ENCODE results near the gene DNASE1L1. TPM values are rescaled to one million over a fixed set of nuclear protein-coding genes. Genes with fewer than 3 reads are reported as not detected.
"Not testable (repeated sequence)": the region's sequence is repeated elsewhere in the genome, so short reads cannot be mapped to it uniquely, and the experiment has no call there.

Gene DNASE1L1
- total RNA-seq, 2 experiments from 2014 or later: 7.9 to 9.0 TPM

DNA sequence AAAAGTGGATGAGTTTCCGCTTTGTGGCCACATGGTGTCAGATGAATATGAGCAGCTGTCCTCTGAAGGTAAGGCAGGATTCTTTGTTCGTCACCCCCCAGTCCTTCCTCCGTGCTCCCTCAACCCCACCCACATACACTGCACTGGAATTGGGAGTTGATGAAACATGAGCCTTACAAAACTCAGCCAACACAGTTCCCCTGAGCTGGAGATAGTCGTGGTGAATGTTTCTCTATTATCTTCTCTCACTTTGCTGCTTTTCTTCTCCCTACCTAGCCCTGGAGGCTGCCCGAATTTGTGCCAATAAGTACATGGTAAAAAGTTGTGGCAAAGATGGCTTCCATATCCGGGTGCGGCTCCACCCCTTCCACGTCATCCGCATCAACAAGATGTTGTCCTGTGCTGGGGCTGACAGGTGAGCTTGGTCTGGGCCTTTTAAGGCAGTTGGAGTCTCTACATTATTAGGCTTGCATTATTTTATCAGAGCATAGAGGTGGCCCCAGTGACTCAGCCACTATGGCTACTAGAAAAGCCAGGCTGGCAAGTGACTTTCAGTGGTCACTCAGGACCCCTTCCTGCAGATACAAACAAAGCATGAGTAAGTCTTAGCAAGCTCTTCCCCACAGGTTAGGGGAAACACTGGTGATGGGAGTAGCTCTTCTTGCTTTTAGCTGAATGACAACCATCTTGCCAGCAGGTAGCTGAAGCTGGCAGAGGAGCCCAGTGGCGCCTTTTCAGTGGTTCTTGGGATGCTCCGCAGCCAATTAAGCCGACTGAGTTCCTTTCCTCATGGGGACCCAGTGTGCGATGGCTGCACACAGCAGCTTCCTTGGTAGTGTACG is 9.3 kb downstream of the DNASE1L1 start:
- peak overlapping the region; percentile 100 for H3K27ac Mint-ChIP-seq
- H3K4me3 Mint-ChIP-seq: peak overlapping the region; percentile 94
- intact Hi-C loops (cut with micrococcal nuclease): loop anchor here (5.0 kb wide), 5 partner anchors 43 to 472 kb away; partner anchors contain the start of genes ARHGAP4, FAM50A, LAGE3 and MECP2
- no peaks in the 10 kb centered on the region for H3K9me3 Mint-ChIP-seq
- peaks cover 11% of the 10 kb centered on the region for H3K4me1 Mint-ChIP-seq (ENCODE audit: low read depth)
- no peaks in the 10 kb centered on the region for H3K27me3 Mint-ChIP-seq (ENCODE audit: low read depth)
- peaks cover 26% of the 10 kb centered on the region for H3K36me3 Mint-ChIP-seq (ENCODE audit: low read depth)
- CTCF ChIA-PET: interaction anchor here (1.1 to 2.8 kb wide), 4 partner anchors 10 to 143 kb away, joined by 3 to 17 read pairs (median 8); partner anchors contain the start of genes DNASE1L1 and SLC10A3
- peak; percentile 38 for DNase-seq

DNA sequence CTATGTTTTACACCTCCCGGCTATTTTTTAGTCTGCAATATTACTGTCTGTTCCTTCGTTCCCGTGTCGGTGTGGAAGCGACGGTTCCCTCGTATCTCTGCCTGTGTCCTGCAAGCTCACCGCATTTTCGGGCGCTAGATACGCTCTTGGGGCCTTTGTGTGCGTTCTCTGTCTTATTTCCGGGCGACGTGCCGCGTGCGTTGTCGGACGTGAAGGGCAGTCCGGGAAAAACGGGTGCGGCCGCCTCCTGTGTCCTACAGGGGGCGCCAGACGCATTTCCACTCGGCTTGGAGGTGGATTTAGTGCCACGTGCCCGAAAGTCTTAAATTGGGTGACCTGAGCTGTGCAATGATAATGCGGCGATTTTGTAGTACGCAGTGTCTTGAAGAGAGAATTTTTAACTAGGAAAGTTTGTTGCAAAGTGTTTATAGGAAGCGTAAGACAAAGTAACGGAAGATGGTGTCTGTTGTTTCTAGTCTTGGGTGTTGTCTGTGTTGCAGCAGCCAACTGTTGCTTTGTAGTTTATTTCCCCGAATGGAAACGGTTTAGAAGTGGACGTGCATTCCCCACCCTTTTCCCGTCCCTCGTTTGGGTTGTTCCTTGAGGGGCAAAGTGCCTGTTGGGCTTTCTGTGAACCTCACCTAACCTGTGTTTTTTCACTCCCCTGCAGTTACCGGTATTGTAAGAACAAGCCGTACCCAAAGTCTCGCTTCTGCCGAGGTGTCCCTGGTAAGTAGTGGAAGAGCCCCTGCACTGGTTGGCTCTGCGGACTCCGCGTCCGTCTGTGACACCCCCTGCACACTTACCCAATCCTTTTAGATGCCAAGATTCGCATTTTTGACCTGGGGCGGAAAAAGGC is 10.2 kb downstream of the DNASE1L1 start:
- Mint-ChIP-seq H3K4me1 (ENCODE audit: low read depth) (peaks cover 11% of the 10 kb centered on the region), H3K27me3 (ENCODE audit: low read depth) (no peaks in the 10 kb centered on the region), H3K36me3 (ENCODE audit: low read depth) (peaks cover 26% of the 10 kb centered on the region), H3K9me3 (no peaks in the 10 kb centered on the region), H3K27ac (peak overlapping the region; percentile 100), H3K4me3 (peak overlapping the region; percentile 94)
- intact Hi-C loops (cut with micrococcal nuclease): loop anchor here (1.0 to 5.0 kb wide), 9 partner anchors 12 to 472 kb away; partner anchors contain the start of genes ARHGAP4, ATP6AP1, FAM50A and LAGE3
- DNase-seq: peak; percentile 90
- CTCF ChIA-PET: interaction anchor here (0.6 to 2.8 kb wide), 5 partner anchors 11 to 135 kb away, joined by 4 to 17 read pairs (median 7); partner anchors contain the start of genes ATP6AP1, DNASE1L1 and SLC10A3

GRCh38 chrX:154397888-154398667 is 11.0 kb downstream of the DNASE1L1 start, which contains the start of gene RPL10:
RPL10 (plus strand) TSS chrX:154398377; CDS start chrX:154398520, 143 bp downstream.
- peaks cover 26% of the 10 kb centered on the region for H3K36me3 Mint-ChIP-seq (ENCODE audit: low read depth)
- intact Hi-C loops (cut with micrococcal nuclease): loop anchor here (1.0 to 5.0 kb wide), 9 partner anchors 13 to 471 kb away; partner anchors contain the start of genes ARHGAP4, ATP6AP1, FAM50A and LAGE3
- H3K27me3 Mint-ChIP-seq (ENCODE audit: low read depth): no peaks in the 10 kb centered on the region
- DNase-seq: peak; percentile 91
- H3K4me3 Mint-ChIP-seq: peak within 1 kb of the TSS; percentile 94
- CTCF ChIA-PET: interaction anchor here (1.8 to 2.8 kb wide), 3 partner anchors 12 to 136 kb away, joined by 5 to 17 read pairs (median 8); partner anchors contain the start of genes DNASE1L1 and SLC10A3
- H3K9me3 Mint-ChIP-seq: no peaks in the 10 kb centered on the region
- peak within 1 kb of the TSS; percentile 100 for H3K27ac Mint-ChIP-seq
- peaks cover 11% of the 10 kb centered on the region for H3K4me1 Mint-ChIP-seq (ENCODE audit: low read depth)

- no peaks in the 10 kb centered on the region for H3K27me3 Mint-ChIP-seq (ENCODE audit: low read depth)
- peaks cover 26% of the 10 kb centered on the region for H3K36me3 Mint-ChIP-seq (ENCODE audit: low read depth)
- peak overlapping the region; percentile 100 for H3K27ac Mint-ChIP-seq
- peaks cover 11% of the 10 kb centered on the region for H3K4me1 Mint-ChIP-seq (ENCODE audit: low read depth)
- DNase-seq: peak; percentile 57
- no peaks in the 10 kb centered on the region for H3K9me3 Mint-ChIP-seq
- peak overlapping the region; percentile 94 for H3K4me3 Mint-ChIP-seq
- intact Hi-C loops (cut with micrococcal nuclease): loop anchor here (5.0 kb wide), 5 partner anchors 45 to 470 kb away; partner anchors contain the start of genes ARHGAP4, FAM50A, LAGE3 and MECP2
- CTCF ChIA-PET: interaction anchor here (1.8 to 2.8 kb wide), 2 partner anchors 13 to 137 kb away, joined by 5 to 17 read pairs; partner anchors contain the start of gene DNASE1L1
These were observed 11.8 kb downstream of the DNASE1L1 start for GRCh38 chrX:154396973-154397887.

DNA sequence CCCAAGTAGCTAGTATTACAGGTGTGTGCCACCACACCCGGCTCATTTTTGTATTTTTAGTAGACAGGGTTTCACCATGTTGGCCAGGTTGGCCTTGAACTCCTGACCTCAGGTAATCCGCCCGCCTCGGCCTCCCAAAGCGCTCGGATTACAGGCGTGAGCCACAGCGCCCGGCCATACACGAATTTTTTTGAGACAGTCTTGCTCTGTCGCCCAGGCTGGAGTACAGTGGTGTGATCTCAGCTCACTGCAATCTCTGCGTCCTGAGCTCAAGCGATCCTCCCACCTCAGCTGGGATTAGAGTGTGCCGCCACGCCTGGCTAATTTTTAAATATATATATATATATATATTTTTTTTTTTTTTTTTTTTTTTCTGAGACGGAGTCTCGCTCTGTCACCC is 12.7 kb downstream of the DNASE1L1 start:
- Mint-ChIP-seq H3K36me3 (ENCODE audit: low read depth) (peaks cover 26% of the 10 kb centered on the region), H3K4me1 (ENCODE audit: low read depth) (peaks cover 11% of the 10 kb centered on the region), H3K27ac (peak overlapping the region; percentile 100)
- intact Hi-C loops (cut with micrococcal nuclease): loop anchor here (5.0 kb wide), 5 partner anchors 46 to 469 kb away; partner anchors contain the start of genes ARHGAP4, FAM50A, LAGE3 and MECP2
- DNase-seq; CTCF ChIA-PET; H3K9me3 Mint-ChIP-seq; H3K27me3 Mint-ChIP-seq (ENCODE audit: low read depth); H3K4me3 Mint-ChIP-seq: not testable (repeated sequence)

DNA sequence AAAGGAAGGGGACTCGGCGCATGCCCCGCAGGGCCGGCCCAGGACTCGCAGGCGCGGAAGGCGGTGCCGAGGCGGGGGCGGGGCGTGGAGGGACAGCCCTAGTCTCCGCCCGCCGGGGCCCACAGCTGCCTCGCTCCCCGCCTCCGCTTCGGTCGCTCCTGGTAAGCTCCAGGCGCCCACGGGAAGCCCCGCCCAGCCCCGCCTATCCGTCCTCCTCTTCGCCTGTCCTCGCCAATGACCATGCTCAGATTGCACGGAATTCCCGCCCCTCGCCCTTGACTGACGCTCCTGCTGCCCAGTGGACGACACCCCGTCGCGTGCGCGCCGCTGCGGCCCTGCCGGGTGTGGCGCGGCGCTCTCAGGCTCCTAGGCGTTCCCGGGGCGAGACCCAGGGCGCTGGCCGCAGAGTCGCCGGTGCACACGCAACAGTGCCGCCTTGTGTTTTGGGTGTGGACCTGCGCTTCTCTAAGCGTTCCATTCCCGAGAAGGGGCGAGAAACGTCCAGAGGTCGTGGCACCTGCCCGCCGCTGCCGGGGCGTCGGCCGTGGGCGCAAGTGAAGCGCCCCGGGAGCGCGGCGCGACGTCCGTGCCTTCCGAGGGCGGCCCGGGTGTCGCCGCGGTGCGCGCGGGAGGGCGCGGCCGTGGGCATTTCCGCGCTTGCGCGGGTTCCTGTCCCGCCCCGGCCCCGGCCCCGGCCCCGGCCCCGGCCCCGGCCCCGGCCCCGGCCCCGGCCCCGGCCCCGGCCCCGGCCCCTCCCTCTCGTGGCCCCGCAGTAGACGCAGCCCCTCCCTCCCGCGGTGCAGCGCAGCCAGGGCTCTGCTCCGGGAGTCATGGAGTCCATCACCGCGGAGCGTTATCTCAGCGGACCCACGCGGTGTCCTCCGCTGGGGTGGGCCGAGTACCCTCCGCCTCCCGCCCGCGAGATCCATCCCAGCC is 19.0 kb downstream of the DNASE1L1 start:
- H3K9me3 Mint-ChIP-seq; H3K4me1 Mint-ChIP-seq (ENCODE audit: low read depth); CTCF ChIA-PET; H3K27me3 Mint-ChIP-seq (ENCODE audit: low read depth); H3K4me3 Mint-ChIP-seq; intact Hi-C loops (cut with micrococcal nuclease); H3K36me3 Mint-ChIP-seq (ENCODE audit: low read depth); DNase-seq; H3K27ac Mint-ChIP-seq: not testable (repeated sequence)

- H3K4me1 Mint-ChIP-seq (ENCODE audit: low read depth); H3K27ac Mint-ChIP-seq; CTCF ChIA-PET; H3K36me3 Mint-ChIP-seq (ENCODE audit: low read depth); H3K4me3 Mint-ChIP-seq; H3K27me3 Mint-ChIP-seq (ENCODE audit: low read depth); DNase-seq; H3K9me3 Mint-ChIP-seq; intact Hi-C loops (cut with micrococcal nuclease): not testable (repeated sequence)
These were observed 20.4 kb downstream of the DNASE1L1 start for GRCh38 chrX:154388649-154389048.

- intact Hi-C loops (cut with micrococcal nuclease); CTCF ChIA-PET: not testable (repeated sequence)
These were observed 21.0 kb downstream of the DNASE1L1 start for GRCh38 chrX:154388094-154388493.

DNA sequence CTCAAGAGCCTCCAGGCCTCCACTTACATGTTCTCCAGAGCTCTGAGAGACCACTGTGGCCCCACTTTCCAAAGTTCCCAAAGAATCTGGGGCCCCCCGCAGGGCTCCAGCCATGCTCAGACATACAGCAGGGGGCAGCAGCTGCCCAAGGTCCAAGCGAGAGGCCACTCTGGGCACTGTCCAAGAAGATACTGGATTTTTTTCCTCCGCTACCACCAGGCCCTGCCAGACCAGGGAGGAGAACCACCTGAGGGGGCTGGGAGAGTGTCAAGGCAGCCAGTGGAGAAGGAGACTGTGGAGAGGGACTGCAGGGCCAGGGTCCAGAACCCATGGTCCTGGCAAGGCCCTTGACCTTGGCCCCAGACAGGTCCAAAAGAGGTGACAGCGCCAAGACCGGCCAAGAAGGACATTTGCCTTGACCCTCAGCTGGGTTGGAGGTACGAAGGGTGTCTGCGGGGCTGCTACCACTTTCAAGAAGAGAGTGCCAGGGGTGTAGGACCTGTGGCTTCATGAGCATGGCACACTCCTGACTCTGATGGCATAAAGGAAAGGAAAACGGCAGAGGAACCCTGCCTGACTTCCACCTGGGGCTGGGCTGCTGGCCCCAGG is 24.7 kb downstream of the DNASE1L1 start:
- no peaks in the 10 kb centered on the region for H3K9me3 Mint-ChIP-seq
- H3K4me3 Mint-ChIP-seq: no peak overlapping the region
- H3K36me3 Mint-ChIP-seq (ENCODE audit: low read depth): peaks cover 6% of the 10 kb centered on the region
- no peaks in the 10 kb centered on the region for H3K27me3 Mint-ChIP-seq (ENCODE audit: low read depth)
- intact Hi-C loops (cut with micrococcal nuclease): no loop called here
- no peak for DNase-seq
- peaks cover 9% of the 10 kb centered on the region for H3K4me1 Mint-ChIP-seq (ENCODE audit: low read depth)
- CTCF ChIA-PET: interaction anchor here (0.7 to 1.7 kb wide), 2 partner anchors 11 to 93 kb away, joined by 3 to 11 read pairs; partner anchors contain the start of gene FLNA
- no peak overlapping the region for H3K27ac Mint-ChIP-seq

More at GRCh38 chrX:154388094-154388493, 21.0 kb downstream of the DNASE1L1 start:
- H3K4me3 Mint-ChIP-seq; H3K36me3 Mint-ChIP-seq (ENCODE audit: low read depth); H3K9me3 Mint-ChIP-seq; H3K27ac Mint-ChIP-seq; H3K27me3 Mint-ChIP-seq (ENCODE audit: low read depth); H3K4me1 Mint-ChIP-seq (ENCODE audit: low read depth); DNase-seq: not testable (repeated sequence)

All from activated naive CD4-positive, alpha-beta T cell treated with anti-CD3 and anti-CD28 coated beads for 36 hours (primary cell).